Fibroblast of pulmonary artery (primary cell): ENCODE data around the gene SV2B.

Experiments used
- DNase-seq: peaks from one replicate; pipeline ENCODE4 v3.0.0-alpha.2; 2010; ENCODE audit warnings: low read depth
- H3K4me3 ChIP-seq: replicated peaks from 2 replicates; pipeline ENCODE4 v1.5.1; 2011; ENCODE audit warnings: low read depth, mild to moderate bottlenecking, control low read depth, low read length, moderate library complexity
- CTCF ChIP-seq: IDR thresholded peaks from 2 replicates; pipeline ENCODE4 v1.5.1; 2011; ENCODE audit warnings: mild to moderate bottlenecking, control low read depth, low read length, inconsistent platforms; ENCODE audit errors: missing control alignments

Gene SV2B

GRCh38 chr15:91196127-91196526, 96.1 kb downstream of the SV2B start:
- no peak for DNase-seq

GRCh38 chr15:91196768-91197167, 96.7 kb downstream of the SV2B start:
- TF ChIP-seq CTCF = no peak
- no peak overlapping the region for H3K4me3 ChIP-seq
- no peak for DNase-seq

More at GRCh38 chr15:91196127-91196526, 96.1 kb downstream of the SV2B start:
- TF ChIP-seq CTCF = no peak
- no peak overlapping the region for H3K4me3 ChIP-seq

GRCh38 chr15:91199511-91199910, 99.5 kb downstream of the SV2B start:
- no peak overlapping the region for H3K4me3 ChIP-seq
- DNase-seq = no peak
- TF ChIP-seq CTCF = no peak

- no peak overlapping the region for H3K4me3 ChIP-seq
- TF ChIP-seq CTCF = no peak
- DNase-seq = no peak
These were observed 100.2 kb downstream of the SV2B start for GRCh38 chr15:91200101-91200754.

- TF ChIP-seq CTCF = no peak
- DNase-seq = no peak
- H3K4me3 ChIP-seq = no peak overlapping the region
These were observed 102.5 kb downstream of the SV2B start for GRCh38 chr15:91202510-91203102.

- TF ChIP-seq CTCF = no peak
- H3K4me3 ChIP-seq = no peak overlapping the region
- DNase-seq = no peak
These were observed 103.7 kb downstream of the SV2B start for GRCh38 chr15:91203619-91204203.
